Measurements from ENCODE around the gene GABRG3.

Gene GABRG3

DNA sequence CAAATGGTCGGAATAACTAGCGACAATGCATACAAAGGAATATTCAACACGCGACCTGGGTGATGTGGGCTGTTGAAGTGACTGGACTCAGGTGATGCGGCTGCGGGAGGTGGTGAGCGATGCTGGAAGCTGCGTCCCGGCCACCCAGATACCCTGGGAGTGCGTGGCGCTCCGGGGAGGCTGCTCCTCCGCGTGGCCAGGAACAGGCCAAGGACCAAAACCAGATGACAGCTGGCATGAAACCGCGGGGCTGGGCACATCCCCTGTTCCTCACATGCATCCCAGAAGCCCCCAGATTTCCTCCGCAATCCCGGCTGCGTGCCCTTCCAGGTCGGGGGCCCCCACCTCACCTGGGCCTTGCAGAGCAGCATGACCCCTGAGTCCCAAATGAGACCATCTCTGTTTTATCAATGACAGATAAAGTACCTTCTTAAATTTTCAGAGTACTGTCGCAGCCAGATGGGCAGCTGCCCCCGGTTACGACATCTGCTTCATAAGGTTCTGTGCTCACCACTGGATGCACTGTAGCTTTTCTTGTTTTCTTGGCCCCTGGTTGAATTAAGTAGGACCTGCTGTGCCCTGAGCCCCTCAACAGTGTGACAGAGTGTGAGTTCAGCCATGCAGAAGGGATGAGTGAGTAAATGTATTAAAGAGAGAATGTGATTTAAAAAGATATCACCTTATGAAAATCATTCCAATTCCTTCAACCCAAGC, 278.2 kb downstream of the GABRG3 start:
- no peak for TF ChIP-seq CTCF (IDR thresholded peaks at IDR 0.05; ENCODE audit: low read depth, low read length, missing control alignments)
- H3K4me3 ChIP-seq (replicated peaks; ENCODE audit: low read depth, low read length): no peak overlapping the region
- no peak for DNase-seq (ENCODE audit: extremely low read depth, low read depth)

DNA sequence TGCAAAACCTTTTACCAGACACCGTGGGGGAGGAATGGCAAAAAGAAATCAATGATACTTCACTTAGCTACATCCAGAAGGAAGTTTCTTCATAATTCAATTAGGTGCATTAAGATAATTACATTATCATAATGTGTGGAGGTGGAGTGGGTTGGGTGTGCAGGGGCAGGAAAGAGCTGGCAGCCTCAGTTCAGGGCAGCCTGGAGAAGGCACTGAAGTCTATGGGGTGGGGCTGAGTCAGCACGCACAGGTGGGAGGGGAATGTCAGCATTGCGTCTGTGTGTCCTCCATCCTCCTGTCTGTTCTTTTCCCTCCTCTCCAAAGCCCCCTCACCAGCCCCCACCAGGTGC, 278.8 kb downstream of the GABRG3 start:
- H3K4me3 ChIP-seq (replicated peaks; ENCODE audit: low read depth, low read length): no peak overlapping the region
- no peak for TF ChIP-seq CTCF (IDR thresholded peaks at IDR 0.05; ENCODE audit: low read depth, low read length, missing control alignments)
- DNase-seq (ENCODE audit: extremely low read depth, low read depth): no peak

DNA sequence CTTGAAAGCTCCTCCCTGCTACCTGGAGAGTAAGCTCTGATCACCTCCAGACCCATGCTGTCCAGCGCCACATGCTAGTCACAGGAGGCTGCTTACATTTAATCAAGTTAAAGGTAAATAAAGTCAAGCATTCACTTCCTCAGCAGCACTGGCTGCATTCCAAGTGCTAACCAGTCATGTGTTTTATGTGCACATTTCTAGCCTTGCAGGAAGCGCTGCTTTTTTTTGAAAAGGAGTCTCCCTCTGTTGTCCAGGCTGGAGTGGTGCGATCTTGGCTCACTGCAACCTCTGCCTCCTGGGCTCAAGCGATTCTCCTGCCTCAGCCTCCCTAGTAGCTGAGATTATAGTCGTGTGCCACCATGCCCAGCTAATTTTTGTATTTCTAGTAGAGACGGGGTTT, 279.2 kb downstream of the GABRG3 start:
- no peak overlapping the region for H3K4me3 ChIP-seq (replicated peaks; ENCODE audit: low read depth, low read length)
- no peak for TF ChIP-seq CTCF (IDR thresholded peaks at IDR 0.05; ENCODE audit: low read depth, low read length, missing control alignments)
- DNase-seq (ENCODE audit: extremely low read depth, low read depth): no peak

- no peak overlapping the region for H3K4me3 ChIP-seq (replicated peaks; ENCODE audit: low read depth, low read length)
- no peak for DNase-seq (ENCODE audit: extremely low read depth, low read depth)
- TF ChIP-seq CTCF (IDR thresholded peaks at IDR 0.05; ENCODE audit: low read depth, low read length, missing control alignments): no peak
Measured at GRCh38 chr15:27254055-27254454, 283.1 kb downstream of the GABRG3 start.

GRCh38 chr15:27254801-27255200, 283.8 kb downstream of the GABRG3 start:
- DNase-seq (ENCODE audit: extremely low read depth, low read depth): no peak
- TF ChIP-seq CTCF (IDR thresholded peaks at IDR 0.05; ENCODE audit: low read depth, low read length, missing control alignments): no peak
- H3K4me3 ChIP-seq (replicated peaks; ENCODE audit: low read depth, low read length): no peak overlapping the region

- no peak for DNase-seq (ENCODE audit: extremely low read depth, low read depth)
- no peak overlapping the region for H3K4me3 ChIP-seq (replicated peaks; ENCODE audit: low read depth, low read length)
- TF ChIP-seq CTCF (IDR thresholded peaks at IDR 0.05; ENCODE audit: low read depth, low read length, missing control alignments): no peak
Measured at GRCh38 chr15:27256446-27256845, 285.5 kb downstream of the GABRG3 start.

- no peak for TF ChIP-seq CTCF (IDR thresholded peaks at IDR 0.05; ENCODE audit: low read depth, low read length, missing control alignments)
- H3K4me3 ChIP-seq (replicated peaks; ENCODE audit: low read depth, low read length): no peak overlapping the region
- no peak for DNase-seq (ENCODE audit: extremely low read depth, low read depth)
Measured at GRCh38 chr15:27258287-27258686, 287.3 kb downstream of the GABRG3 start.
